ENCODE measurements around the gene LONP2.
"Not testable (repeated sequence)": the region's sequence is repeated elsewhere in the genome, so short reads cannot be mapped to it uniquely, and the experiment has no call there.

Gene LONP2

DNA sequence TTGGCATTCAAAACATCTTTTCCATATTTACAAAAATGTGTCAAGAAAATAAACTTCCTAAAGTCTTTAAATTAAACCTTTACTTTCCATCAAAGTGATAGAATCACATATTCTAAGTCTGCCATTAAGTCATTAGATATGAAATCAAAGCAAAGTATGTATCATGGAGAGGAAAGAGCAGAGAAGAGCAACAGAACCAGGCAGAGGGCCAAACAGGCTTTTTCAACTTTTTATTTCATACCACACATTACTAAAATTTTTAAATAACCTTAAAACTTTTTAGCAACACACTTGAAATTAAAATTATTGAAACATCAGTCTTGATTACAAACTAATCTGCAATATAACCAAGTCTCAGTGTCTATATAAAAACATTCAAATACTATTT lies 127.3 kb downstream of the LONP2 start:
- FAIRE-seq = no peak

DNA sequence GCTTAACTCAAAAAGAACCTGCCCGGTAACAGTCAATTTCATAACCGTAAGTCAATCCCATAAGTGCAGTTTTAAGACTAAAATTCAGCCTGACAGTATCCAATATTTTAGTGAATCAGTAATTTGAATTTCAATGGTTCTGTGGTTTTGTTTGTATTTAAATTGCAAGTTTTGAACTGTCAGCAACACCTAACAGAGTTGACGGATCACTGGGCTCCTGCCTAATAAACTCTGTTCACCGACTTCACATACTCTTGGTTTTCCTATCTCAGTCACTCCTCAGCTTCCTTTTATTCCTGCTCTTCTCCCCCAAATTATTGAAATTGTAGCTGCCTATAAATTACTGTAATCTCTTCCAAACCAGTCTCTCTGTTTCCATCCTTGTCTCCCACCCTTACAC lies 128.6 kb downstream of the LONP2 start:
- no peak for FAIRE-seq

DNA sequence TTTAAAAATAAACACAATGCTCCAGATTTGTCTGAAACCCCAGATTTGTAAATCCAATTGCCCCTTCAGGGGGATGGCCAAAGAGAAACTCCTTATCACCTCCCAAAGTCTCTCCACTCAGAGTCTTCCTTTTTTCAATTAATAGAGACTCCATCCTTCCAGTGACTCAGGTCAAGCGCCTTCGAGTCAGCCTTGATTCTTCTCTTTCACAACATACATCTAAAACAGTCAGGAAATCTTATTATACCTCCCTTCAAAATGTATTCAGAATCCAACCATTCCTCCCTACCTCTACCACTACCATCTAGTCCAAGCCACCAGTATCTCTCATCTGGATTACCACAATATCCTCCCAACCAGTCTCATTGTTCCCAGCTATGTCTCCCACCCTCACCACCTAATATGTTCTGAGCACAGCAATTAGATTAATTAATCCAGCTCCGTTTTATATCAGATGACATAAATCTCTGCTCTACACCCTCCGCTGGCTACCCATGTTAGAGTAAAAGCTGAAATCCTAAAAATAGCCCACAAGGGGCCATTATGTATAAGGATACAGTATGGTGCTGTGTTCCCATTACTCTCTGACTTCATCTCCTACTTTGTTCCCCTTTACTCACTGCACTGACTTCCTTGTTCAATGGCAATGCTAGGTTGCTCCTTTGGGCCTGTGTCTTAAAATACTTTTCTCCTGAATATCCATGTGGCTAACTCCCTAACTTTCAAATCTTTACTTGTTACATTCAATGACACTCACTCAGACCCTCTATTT lies 129.3 kb downstream of the LONP2 start:
- FAIRE-seq = no peak

DNA sequence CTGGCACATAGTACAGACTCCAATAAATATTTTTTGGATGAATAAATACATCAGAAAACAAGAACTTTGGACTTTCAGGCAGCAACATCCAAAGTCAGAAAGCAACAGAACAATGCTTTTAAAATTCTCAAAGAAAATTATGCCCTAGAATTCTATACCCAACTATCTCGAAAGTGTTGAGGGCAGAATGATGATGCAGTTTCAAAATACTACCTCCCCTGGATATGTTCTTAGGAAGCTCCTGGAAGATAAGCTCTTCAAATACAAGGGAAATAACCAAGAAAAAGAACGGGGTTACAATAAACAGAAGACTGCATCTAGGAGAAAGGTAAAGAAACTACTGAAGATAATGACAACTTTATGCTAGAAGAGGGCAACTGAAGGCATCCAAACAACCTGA lies 130.2 kb downstream of the LONP2 start:
- FAIRE-seq = no peak

DNA sequence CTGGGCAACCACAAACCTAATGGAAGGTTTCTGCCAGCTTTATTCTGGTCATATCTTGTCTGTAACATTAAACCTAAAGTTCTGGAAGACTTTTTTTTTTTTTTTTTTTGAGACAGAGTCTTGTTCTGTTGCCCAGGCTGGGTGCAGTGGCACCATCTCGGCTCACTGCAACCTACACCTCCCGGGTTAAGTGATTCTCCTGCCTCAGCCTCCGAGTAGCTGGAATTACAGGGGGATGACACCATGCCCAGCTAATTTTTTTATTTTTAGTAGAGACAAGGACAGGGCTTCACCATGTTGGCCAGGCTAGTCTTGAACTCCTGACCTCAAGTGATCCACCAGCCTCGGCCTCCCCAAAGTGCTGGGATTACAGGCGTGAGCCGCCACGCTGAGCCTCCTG lies 133.2 kb downstream of the LONP2 start:
- FAIRE-seq = not testable (repeated sequence)

DNA sequence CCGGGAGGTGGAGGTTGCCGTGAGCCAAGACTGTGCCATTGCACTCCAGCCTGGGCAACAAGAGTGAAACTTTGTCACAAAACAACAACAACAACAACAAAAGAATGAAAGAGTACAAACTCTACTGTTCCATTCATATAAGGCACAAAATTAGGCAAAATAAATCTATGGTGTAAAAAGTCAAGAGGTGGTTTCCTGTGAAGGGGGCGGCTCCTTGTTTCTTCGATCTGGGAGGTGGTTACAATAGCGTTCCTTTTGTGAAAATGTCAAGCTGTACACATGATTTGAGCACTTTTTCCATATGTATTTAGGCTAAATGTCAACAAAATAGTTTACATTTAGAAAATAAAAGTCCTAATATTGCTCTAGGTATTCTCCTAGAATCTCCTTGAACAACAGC lies 134.2 kb downstream of the LONP2 start:
- no peak for FAIRE-seq

DNA sequence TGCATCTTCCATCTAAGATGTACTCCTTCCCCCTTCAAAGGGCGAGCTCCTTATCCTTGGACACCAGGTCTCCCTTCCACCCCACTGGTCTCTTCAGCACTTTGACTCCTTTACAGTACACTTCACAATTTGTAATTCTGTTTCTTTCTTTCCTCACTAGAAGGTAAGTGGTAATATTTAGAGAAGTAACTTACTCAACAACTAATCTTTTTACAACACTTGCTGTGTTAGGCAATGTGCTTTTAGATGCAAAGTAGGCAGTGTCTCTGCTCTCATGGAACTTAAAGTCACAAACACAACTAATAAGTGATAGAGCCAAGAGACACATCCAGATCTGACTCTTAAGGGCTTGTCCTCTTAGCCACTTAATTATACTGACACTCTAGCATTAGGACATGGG lies 134.7 kb downstream of the LONP2 start:
- no peak for FAIRE-seq

DNA sequence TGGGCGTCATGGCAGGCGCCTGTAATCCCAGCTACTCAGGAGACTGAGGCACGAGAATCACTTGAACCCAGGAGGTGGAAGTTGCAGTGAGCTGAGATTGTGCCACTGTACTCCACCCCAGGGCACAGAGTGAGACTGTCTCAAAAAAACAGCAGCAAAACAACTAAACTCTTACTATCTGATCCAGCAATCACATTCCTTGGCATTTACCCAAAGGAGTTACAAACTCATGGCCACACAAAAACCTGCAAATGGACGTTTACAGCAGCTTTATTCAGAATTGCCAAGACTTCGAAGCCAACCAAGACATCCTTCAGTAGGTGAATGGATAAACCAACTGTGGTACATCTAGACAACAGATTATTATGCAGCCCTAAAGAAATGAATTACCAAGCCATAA lies 137.1 kb downstream of the LONP2 start:
- no peak for FAIRE-seq

DNA sequence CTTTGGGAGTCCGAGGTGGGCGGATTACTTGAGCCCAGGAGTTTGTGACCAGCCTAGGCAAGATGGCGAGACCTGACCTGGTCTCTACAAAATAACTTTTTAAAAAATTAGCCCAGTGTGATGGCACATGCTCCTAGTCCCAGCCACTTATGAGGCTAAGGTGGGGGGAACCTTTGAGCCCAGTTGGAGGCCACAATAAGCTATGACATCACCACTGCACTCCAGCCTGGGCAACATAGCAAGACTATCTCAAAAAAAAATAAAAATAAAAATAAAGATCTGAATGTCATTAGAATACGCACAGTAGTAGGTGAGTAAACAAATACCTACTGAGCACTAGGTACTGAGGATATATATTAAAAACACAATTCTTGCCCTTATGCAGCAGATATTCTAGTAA lies 138.0 kb downstream of the LONP2 start:
- FAIRE-seq = no peak

DNA sequence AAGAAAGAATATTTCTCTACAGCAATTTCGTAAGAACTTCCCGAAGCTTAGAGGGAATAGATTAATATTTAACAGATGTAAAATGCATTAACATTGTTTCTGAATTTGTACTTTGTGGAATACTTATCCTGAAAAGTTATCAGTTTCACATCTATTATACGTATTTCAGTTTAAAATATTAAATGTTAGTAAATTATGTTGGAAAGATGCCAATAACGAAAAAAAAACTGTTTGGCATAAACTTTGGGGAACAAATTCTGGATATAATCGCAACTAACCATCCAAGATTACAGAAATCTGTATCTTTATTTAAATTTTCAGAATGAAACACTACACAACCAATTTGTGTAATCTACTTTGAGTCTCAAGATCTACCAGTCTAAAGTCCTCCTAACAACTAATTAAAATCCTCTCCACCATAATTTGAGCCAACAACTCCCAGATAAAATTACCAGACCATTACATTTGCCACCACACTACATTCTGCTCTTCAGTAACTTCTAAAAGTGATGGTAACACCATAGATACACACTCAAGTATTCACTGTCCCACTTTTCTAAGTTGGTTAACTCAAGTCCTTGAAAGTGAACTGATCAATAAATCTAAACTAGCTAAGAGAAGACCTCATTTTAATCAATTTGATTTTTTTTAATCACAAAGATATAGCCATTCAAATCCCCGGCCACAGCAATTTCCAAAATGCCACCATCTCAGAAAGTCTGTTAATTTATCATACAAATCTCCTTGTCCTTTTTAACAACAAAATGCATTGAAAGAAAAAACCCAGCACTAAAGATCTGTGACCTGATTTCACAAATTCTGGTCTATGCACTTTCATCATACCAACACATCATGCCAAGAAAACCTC lies 139.1 kb downstream of the LONP2 start:
- no peak for FAIRE-seq

DNA sequence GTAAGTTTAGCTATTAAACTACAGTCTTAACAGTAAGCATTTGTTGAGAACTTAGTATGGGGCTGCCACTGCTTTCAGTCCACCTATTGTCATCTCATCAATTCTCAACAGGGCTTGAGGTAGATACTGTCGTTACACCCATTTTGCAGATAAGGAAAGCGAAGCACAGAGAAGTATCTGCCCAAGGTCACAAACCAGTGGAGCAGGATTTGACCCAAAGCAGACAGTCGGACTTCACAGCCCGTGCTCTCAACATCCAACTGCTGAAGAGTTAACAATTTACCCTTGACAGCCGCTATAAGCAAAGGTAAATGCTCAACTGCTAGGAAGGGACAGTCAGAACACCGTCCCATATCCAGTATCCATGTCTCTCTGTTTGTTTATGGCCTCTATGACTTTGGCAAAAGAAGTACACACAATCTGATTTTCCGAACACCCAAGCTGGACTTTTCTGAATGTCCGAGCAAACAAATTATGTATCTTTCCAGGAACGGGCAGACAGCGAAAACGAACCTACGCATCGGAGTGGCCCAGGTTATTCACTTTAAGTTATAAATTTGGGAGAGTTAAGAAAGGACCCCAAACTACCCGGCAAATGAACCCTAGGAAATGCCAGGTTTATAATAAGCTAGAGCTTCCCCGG lies 139.9 kb downstream of the LONP2 start:
- FAIRE-seq = no peak

DNA sequence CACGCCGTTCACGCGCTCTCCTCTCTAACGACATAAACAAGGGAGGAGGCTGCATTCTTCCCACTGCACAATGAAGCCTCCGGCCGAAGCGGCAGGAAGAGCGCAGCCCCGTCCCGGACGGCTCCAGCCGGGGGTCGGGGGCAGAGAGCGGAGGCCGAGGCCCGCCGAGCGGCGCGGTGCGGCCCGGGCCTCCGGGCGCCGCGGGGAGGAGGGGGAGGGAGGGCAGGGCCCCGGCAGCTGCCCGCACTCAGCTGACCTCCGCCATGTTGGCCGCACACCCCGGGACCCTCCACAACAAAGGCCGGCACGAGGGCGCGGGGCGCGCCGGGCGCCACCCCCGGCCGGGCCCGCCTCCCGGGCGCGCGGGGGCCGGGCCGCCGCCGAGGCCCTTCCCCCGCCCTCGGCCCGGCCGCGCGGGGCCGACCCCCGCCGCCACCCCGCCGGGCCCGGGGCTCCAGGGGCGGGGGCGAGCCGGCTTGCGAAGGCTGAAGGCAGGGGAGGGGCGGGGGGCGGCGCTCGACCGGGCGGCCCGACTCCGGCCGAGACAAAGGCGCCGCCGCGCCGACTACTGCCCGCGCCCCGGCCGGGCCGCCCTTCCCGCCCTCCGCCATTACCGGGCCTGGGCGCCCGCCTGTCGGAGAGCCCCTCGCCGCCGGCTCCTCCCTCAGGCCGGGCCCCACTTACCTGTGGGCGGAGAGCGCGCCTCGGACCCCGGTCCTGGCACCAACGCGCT lies 140.6 kb downstream of the LONP2 start:
- FAIRE-seq = no peak

DNA sequence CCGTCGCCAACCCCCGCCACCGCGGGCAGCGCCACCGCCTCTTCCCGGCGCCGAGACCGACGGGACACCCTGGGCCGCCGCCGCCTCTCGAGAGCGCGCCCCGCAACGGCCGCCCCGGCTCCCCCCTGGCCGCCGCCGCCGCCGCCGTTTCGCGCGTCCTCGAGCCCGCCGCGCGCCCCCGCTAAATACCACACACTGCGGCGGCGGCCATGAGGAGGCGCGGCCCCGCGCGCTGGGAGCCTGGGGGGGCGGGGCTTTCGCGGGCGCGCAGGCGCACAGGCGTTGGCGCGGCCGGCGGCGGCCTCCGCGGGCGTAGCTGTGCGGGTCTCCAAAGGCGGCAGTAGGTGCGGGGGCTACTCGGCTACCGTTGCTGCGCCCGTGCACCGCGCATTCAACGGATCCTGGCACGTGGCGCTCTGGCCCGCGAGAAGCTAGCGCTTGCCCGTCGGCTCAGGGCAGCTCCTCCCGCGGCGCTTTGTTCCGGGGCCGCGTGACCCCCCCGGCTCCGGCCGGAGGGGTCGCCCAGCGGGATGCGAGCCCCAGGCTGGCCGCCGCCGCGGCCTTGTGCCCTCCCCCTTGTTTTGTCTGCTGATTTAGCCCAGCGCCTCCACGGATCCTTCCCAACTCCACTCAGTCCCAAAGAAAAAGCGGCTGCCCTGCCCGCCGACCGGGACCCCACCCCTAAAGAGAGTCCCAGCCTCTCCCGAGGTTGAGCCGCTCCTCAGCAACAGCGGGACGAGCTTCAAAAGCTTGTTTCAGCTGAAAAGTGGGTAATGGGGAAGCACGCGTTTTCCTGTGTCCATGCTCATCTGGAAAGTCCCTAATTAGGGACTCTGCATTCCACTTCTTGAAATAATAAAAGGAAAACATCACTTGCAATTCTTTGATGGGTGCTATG lies 141.4 kb downstream of the LONP2 start, which contains the start of gene SIAH1:
Gene SIAH1, minus strand, starts transcription at position 161 of the 898 bp plus-strand sequence. CDS start 22,985 bp downstream, outside the sequence.
- no peak for FAIRE-seq

DNA sequence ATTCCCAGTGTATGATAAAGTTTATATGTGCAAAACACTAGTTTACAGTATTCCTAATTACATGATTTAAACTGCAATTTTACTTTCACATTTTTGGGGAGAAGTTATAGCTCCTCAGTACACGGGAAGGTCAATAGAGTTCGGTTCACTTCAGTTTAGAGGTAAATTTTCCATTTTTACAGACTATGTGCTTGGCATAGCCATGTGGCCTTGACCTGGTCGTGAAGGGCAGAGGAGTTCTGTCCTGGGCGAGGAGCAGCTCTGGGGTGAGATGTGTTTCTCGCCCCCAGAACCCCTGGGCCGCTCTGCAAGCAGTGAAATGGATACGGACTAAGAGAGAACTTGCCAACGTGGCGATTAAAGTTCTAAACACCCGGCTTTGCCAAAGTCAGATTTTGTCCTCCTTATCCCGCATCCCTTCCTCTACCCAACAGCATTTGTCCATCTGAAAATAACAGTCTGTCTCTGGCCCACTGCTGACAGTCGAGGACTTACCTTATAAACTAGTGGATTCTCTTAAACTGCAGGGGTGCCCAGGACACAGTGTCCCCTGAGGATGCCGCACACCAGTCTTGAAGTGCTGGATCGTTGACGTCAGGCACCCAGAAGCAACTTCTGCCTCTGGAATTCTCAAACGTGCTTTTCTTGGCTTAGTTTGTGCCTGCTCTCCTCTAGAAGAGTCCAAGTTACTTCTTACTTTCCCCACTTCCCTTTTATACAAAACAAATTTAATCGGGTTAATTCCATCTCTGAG lies 142.6 kb downstream of the LONP2 start:
- FAIRE-seq = no peak

DNA sequence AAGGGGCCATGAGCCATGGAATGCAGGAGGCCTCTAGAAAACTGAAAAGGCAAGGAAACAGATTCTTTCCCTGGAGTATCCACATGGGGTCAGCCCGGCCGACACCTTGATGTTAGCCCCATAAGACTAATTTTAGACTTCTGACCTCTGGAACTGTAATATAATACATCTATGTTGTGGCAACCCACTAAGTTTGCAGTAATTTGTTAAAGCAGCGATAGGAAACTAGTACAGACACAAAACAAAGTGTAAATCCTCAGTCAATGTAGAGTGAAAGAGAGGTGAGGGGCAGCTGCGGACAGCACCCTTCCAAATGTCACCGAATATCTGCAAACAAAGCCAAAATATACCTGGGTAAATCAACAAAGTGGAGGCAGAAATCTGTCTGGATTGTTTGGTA lies 148.3 kb downstream of the LONP2 start:
- FAIRE-seq = no peak

DNA sequence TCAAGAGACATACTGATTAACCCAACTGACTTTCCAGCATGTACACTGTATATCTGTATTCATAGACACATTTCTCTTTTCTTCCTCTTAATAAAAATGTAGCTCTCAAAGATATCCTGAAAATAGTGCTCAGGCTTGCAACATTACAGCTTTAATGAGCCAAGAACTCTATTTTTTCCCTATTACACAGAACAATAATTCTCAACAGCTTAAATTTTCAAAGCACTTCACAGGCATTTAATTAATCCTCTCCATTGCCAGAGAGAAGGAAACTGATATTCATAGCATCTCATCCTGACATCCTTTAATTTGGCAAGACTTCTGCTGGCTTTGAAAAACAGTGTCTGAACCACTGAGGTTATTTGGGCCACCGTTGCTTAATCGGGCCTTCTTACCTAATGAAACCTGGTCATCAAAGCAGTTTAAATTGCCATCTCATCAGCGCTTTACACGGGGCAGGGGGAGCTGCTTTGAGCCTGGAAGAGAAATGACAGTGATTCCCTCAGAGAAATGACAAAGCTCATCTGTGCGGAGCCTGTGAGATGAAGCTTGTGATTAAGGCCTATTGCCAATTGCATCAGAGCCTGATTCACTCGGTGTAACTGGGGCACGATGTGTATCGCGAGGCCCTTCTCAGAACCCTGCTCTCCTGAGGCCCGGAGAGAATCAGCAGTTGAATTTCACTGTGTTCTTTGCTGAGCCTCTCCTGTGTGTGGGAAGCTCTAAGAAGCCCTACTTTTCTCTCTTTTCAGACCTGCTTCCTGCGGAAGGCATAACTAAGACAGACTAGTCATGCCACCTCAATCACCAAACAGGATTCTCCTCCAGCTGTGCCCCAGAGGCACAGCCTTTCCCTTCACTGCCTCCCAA lies 149.6 kb downstream of the LONP2 start:
- FAIRE-seq = no peak

DNA sequence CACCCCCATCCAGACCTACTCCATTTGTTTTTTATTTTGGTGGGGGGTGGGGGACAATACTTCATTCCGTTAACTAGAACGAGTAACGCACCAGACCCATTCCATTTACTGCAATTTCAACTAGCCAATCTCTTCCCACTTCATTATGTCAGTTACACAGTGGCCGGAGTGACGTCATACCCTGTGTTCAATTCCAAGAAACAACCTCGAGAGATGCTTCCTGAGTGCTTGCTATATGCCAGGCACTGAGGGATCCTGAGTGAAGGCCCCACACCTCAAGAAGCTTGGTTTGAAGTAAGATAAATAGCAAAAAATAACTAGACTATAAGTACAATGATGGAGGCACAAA lies 150.2 kb downstream of the LONP2 start:
- no peak for FAIRE-seq

DNA sequence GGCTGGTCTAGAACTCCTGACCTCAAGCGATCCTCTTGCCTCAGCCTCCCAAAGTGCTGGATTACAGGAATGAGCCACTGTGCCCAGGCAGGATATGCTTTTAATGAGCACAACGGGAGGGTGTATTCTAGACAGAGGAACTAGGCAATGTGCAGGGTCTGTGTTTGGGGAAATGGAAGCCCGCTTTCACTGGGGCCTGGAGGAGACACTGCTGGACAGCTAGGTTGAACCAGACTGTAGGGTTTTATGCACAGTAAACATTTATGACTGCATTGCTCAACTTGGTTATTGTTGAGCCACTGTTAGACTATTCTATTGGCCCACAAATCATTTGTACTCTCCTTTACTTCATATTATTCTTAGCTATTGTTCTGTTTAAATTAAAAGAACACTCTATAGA lies 151.3 kb downstream of the LONP2 start:
- FAIRE-seq = no peak

DNA sequence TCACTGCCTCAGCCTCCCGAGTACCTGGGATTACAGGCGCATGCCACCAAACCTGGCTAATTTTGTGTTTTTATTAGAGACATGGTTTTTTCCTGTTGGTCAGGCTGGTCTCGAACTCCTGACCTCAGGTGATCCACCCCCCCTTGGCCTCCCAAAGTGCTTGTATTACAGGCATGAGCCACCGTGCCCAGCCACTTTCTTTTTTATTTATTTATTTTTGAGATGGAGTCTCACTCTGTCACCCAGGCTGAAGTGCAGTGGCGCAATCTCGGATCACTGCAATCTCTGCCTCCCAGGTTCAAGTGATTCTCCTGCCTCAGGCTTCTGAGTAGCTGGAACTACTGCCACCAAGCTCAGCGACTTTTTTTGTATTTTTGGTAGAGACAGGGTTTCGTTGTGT lies 158.4 kb downstream of the LONP2 start:
- FAIRE-seq = not testable (repeated sequence)

DNA sequence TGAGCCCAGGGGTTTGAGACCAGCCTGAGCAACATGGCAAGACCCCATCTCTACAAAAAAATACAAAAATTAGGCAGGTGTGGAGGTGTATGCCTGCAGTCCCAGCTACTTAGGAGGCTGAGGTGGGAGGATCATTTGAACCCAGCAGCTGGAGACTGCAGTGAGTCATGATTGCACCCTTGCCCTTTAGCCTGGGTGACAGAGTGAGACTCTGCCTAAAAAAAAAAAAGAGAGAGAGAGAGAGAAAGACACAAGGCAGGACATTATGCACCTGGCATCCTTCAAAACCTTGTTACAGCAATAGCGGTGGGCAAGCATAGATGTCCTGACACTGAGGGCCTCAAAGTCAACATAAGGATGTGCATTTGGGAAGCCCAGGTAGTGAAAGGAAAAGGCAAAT lies 161.1 kb downstream of the LONP2 start:
- FAIRE-seq = no peak

Data from A204.1 (cell line).